MM.1S (cell line): ENCODE results near the gene COL20A1.
"Not testable (repeated sequence)": the region's sequence is repeated elsewhere in the genome, so short reads cannot be mapped to it uniquely, and the experiment has no call there.

Source experiments
- DNase-seq: peaks from one replicate; pipeline ENCODE4 v3.0.0-alpha.2; 2015
- H2AFZ ChIP-seq: fragments of 300-600 bp; sonication (generic); 2 replicates; pipeline ENCODE4 v1.6.0; 2016; ENCODE audit warnings: antibody characterized with exemption, low read length
- H3F3A ChIP-seq: fragments of 300-600 bp; sonication (generic); 2 replicates; pipeline ENCODE4 v1.6.1; 2016; ENCODE audit warnings: mild to moderate bottlenecking, antibody characterized with exemption, low read length, moderate library complexity, mixed read lengths; ENCODE audit not compliant: insufficient read depth
- H3K27ac ChIP-seq: fragments of 300-600 bp; sonication (generic); 2 replicates; pipeline ENCODE4 v1.5.1; 2016; ENCODE audit warnings: mild to moderate bottlenecking, low read length
- H3K27me3 ChIP-seq: fragments of 300-600 bp; sonication (generic); replicated peaks from 2 replicates; pipeline ENCODE4 v1.6.0; 2016; ENCODE audit warnings: low read length; ENCODE audit not compliant: insufficient read depth
- H3K36me3 ChIP-seq: fragments of 300-600 bp; sonication (generic); replicated peaks from 2 replicates; pipeline ENCODE4 v1.6.1; 2016; ENCODE audit warnings: mild to moderate bottlenecking, low read length, mixed read lengths; ENCODE audit not compliant: insufficient read depth
- H3K4me1 ChIP-seq: fragments of 300-600 bp; sonication (generic); 2 replicates; pipeline ENCODE4 v1.6.1; 2016; ENCODE audit warnings: low read length, mixed read lengths
- H3K4me2 ChIP-seq: fragments of 300-600 bp; sonication (generic); 2 replicates; pipeline ENCODE4 v1.6.0; 2016; ENCODE audit warnings: low read depth, low read length
- H3K4me3 ChIP-seq: fragments of 300-600 bp; sonication (generic); 2 replicates; pipeline ENCODE4 v1.5.1; 2016; ENCODE audit warnings: low read length, mixed read lengths
- H3K79me2 ChIP-seq: fragments of 300-600 bp; sonication (generic); 2 replicates; pipeline ENCODE4 v1.6.1; 2016; ENCODE audit warnings: mixed run types, low read length, mixed read lengths
- H3K9ac ChIP-seq: fragments of 300-600 bp; sonication (generic); 2 replicates; pipeline ENCODE4 v1.6.1; 2016; ENCODE audit warnings: low read length, mixed read lengths
- H3K9me2 ChIP-seq: fragments of 300-600 bp; sonication (generic); replicated peaks from 2 replicates; pipeline ENCODE4 v1.6.1; 2016; ENCODE audit warnings: mild to moderate bottlenecking, low read length, mixed read lengths; ENCODE audit not compliant: insufficient read depth
- H3K9me3 ChIP-seq: fragments of 300-600 bp; sonication (generic); replicated peaks from 2 replicates; pipeline ENCODE4 v1.6.1; 2016; ENCODE audit warnings: mild to moderate bottlenecking, low read length, mixed read lengths; ENCODE audit not compliant: insufficient read depth
- H4K20me1 ChIP-seq: fragments of 300-600 bp; sonication (generic); 2 replicates; pipeline ENCODE4 v1.6.1; 2016; ENCODE audit warnings: mild to moderate bottlenecking, low read length, moderate library complexity, mixed read lengths; ENCODE audit not compliant: insufficient read depth
- CTCF ChIP-seq: fragments of 300-600 bp; sonication (generic); IDR thresholded peaks from 2 replicates; pipeline ENCODE4 v1.5.1; 2016; ENCODE audit warnings: antibody characterized with exemption, low read length, mixed read lengths
- EZH2 ChIP-seq: fragments of 300-600 bp; sonication (generic); optimal IDR thresholded peaks from 2 replicates; pipeline ENCODE3; 2017; ENCODE audit warnings: low read depth, mild to moderate bottlenecking, antibody characterized with exemption, low read length, mixed read lengths
- EZH2phosphoT487 ChIP-seq: fragments of 300-600 bp; sonication (generic); IDR thresholded peaks from 2 replicates; pipeline ENCODE4 v1.6.1; 2018; ENCODE audit warnings: antibody characterized with exemption, low read length

Gene COL20A1

GRCh38 chr20:63378626-63379025, 85.6 kb downstream of the COL20A1 start:
- no peak overlapping the region for H2AFZ ChIP-seq
- H4K20me1 ChIP-seq, result no peaks in the 10 kb centered on the region
- DNase-seq, result no peak
- no peak overlapping the region for H3K27ac ChIP-seq
- H3K9ac ChIP-seq, result no peak overlapping the region
- H3K9me3 ChIP-seq, result no peaks in the 10 kb centered on the region
- no peak overlapping the region for H3K4me2 ChIP-seq
- H3K79me2 ChIP-seq, result no peaks in the 10 kb centered on the region
- H3K27me3 ChIP-seq, result peaks cover 84% of the 10 kb centered on the region
- H3K4me1 ChIP-seq, result no peaks in the 10 kb centered on the region
- H3K4me3 ChIP-seq, result no peak overlapping the region
- TF ChIP-seq EZH2 (no peak), EZH2phosphoT487 (no peak), CTCF (no peak)
- no peaks in the 10 kb centered on the region for H3K36me3 ChIP-seq
- no peaks in the 10 kb centered on the region for H3K9me2 ChIP-seq
- no peaks in the 10 kb centered on the region for H3F3A ChIP-seq

DNA sequence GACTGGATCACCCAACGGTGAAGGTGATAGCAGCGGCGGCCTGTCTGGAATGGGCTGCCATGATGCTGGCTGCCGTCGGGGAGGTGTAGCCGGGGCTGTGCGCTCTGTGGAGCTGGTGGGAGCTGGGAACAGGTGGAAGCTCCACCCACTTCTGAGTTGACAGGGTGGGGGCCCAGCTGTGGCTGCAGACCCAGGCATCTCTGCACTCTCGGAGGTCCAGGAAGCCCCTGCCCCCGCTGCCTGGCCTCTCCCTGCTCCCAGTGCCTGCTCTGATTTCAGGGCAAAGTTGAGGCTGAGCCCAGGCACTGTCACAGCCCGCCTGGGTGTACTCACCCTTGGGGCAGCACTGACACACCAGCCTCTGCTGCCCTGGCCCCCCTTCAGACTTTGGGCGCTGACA, 86.3 kb downstream of the COL20A1 start:
- H3K79me2 ChIP-seq, result no peaks in the 10 kb centered on the region
- H3K27me3 ChIP-seq, result peaks cover 83% of the 10 kb centered on the region
- H3K4me2 ChIP-seq, result no peak overlapping the region
- no peaks in the 10 kb centered on the region for H3F3A ChIP-seq
- no peaks in the 10 kb centered on the region for H3K4me1 ChIP-seq
- no peaks in the 10 kb centered on the region for H3K9me2 ChIP-seq
- H3K27ac ChIP-seq, result no peak overlapping the region
- DNase-seq, result no peak
- no peak overlapping the region for H2AFZ ChIP-seq
- no peaks in the 10 kb centered on the region for H4K20me1 ChIP-seq
- no peaks in the 10 kb centered on the region for H3K36me3 ChIP-seq
- H3K4me3 ChIP-seq, result no peak overlapping the region
- no peaks in the 10 kb centered on the region for H3K9me3 ChIP-seq
- H3K9ac ChIP-seq, result no peak overlapping the region
- no peak for TF ChIP-seq EZH2phosphoT487
- no peak for TF ChIP-seq CTCF
- TF ChIP-seq EZH2, result no peak

- H3F3A ChIP-seq, H3K9ac ChIP-seq, H3K4me1 ChIP-seq, H3K36me3 ChIP-seq, H3K79me2 ChIP-seq, H3K4me3 ChIP-seq, DNase-seq, H4K20me1 ChIP-seq, H2AFZ ChIP-seq, H3K9me3 ChIP-seq, H3K4me2 ChIP-seq, H3K27ac ChIP-seq, H3K9me2 ChIP-seq: not testable (repeated sequence)
- peaks cover 83% of the 10 kb centered on the region for H3K27me3 ChIP-seq
These were observed 86.9 kb downstream of the COL20A1 start for GRCh38 chr20:63379872-63380271.

- no peaks in the 10 kb centered on the region for H3K79me2 ChIP-seq
These were observed 87.4 kb downstream of the COL20A1 start for GRCh38 chr20:63380346-63380870.

More at GRCh38 chr20:63380346-63380870, 87.4 kb downstream of the COL20A1 start:
- Histone ChIP-seq H3K4me1 (no peaks in the 10 kb centered on the region), H3K36me3 (no peaks in the 10 kb centered on the region), H3K9me2 (no peaks in the 10 kb centered on the region), H3K9me3 (no peaks in the 10 kb centered on the region), H3K4me3 (no peak overlapping the region), H3K4me2 (no peak overlapping the region), H3K9ac (no peak overlapping the region), H3K27me3 (peaks cover 86% of the 10 kb centered on the region), H3K27ac (no peak overlapping the region), H3F3A (no peaks in the 10 kb centered on the region), H2AFZ (no peak overlapping the region), H4K20me1 (no peaks in the 10 kb centered on the region)
- no peak for TF ChIP-seq EZH2phosphoT487
- TF ChIP-seq CTCF, result no peak
- no peak for TF ChIP-seq EZH2
- no peak for DNase-seq
